MCF 10A (cell line): ENCODE measurements around the gene HOXB6. TPM values are rescaled to one million over a fixed set of nuclear protein-coding genes. Genes with fewer than 3 reads are reported as not detected.

Experiments used
- BruUV-seq: library from RNA; stranded (reverse); fragments of 400-500 nt; replicated peaks from 2 replicates; lab custom pipeline; 2021; lab: Mats Ljungman, UMichigan
- CTCF ChIA-PET: fragments of 300-600 bp; sonication (Branson Sonifier 250); formaldehyde crosslinking; extraction: SDS; loops from one replicate; lab custom pipeline; 2021; ENCODE audit warnings: antibody characterized with exemption, inconsistent platforms; lab: Yijun Ruan, JAX
- POLR2A ChIA-PET: fragments of 300-600, 350-650 bp; sonication (Branson Sonifier 250); formaldehyde crosslinking; extraction: SDS; loops from one replicate; lab custom pipeline; 2020; ENCODE audit warnings: antibody characterized with exemption, inconsistent platforms; lab: Yijun Ruan, JAX
- DNase-seq: peaks from one replicate; pipeline ENCODE4 v3.0.0-alpha.2; 2018; ENCODE audit not compliant: unreplicated experiment
- H3K27ac Mint-ChIP-seq: one replicate; pipeline ENCODE4 v1.8.0; 2022; ENCODE audit warnings: mild to moderate bottlenecking, low read depth, mixed read lengths; ENCODE audit not compliant: unreplicated experiment
- H3K27me3 Mint-ChIP-seq: one replicate; pipeline ENCODE4 v1.8.0; 2022; ENCODE audit warnings: mixed read lengths; ENCODE audit not compliant: insufficient read depth, unreplicated experiment
- H3K36me3 Mint-ChIP-seq: one replicate; pipeline ENCODE4 v1.8.0; 2022; ENCODE audit warnings: mild to moderate bottlenecking, moderate library complexity, mixed read lengths; ENCODE audit not compliant: insufficient read depth, unreplicated experiment
- H3K4me1 Mint-ChIP-seq: one replicate; pipeline ENCODE4 v1.8.0; 2022; ENCODE audit warnings: mixed read lengths; ENCODE audit not compliant: insufficient read depth, unreplicated experiment
- H3K4me3 Mint-ChIP-seq: one replicate; pipeline ENCODE4 v1.8.0; 2022; ENCODE audit warnings: mild to moderate bottlenecking, moderate library complexity, mixed read lengths; ENCODE audit not compliant: unreplicated experiment
- H3K9me3 Mint-ChIP-seq: one replicate; pipeline ENCODE4 v1.8.0; 2022; ENCODE audit warnings: mixed read lengths; ENCODE audit not compliant: unreplicated experiment
- intact Hi-C: fragments of 100-400 bp; cut with micrococcal nuclease; formaldehyde crosslinking; loops from 2 replicates; pipeline ENCODE4 v1.14.1; 2022
- total RNA-seq: library from RNA; stranded (reverse); gene quantifications from 2 replicates; pipeline ENCODE4 v1.2.3, GENCODE V29; 2022
- TF ChIP-seq, protein P1 (sequence below): fragments of 200-600 bp; IDR thresholded peaks from one replicate; pipeline ENCODE4 v1.8.0; 2022; ENCODE audit warnings: antibody characterized with exemption, mild to moderate bottlenecking; ENCODE audit not compliant: unreplicated experiment

Gene HOXB6
- total RNA-seq, 1 experiment from 2014 or later: not detected

DNA sequence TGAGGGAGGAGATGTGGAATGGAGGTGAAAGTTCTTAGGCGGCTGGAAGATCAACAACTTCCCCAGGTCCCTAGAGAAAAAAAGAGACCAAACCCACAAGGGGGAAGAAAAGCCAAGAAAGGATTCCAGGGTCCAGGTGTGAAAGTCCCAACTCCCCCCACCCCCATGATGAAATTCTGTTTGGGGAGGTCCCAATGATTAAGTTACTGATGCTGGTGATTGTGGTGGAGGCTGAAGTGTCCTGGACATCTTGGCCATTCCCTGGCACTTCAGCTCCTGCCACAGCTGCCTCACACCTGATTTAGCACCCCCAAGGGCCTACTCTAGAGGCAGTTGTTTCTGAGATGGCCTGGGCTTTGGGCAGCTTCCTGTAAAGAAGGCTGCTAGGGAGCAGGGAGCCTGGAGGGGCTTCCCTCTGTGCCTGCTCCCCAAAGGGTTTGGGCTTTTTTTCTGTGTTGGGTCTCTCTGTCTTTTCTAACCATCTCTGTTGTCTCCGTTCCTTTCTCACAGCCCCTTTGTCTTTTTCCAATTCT is 39.7 kb downstream of the HOXB6 start:
- TF ChIP-seq, protein P1, sequence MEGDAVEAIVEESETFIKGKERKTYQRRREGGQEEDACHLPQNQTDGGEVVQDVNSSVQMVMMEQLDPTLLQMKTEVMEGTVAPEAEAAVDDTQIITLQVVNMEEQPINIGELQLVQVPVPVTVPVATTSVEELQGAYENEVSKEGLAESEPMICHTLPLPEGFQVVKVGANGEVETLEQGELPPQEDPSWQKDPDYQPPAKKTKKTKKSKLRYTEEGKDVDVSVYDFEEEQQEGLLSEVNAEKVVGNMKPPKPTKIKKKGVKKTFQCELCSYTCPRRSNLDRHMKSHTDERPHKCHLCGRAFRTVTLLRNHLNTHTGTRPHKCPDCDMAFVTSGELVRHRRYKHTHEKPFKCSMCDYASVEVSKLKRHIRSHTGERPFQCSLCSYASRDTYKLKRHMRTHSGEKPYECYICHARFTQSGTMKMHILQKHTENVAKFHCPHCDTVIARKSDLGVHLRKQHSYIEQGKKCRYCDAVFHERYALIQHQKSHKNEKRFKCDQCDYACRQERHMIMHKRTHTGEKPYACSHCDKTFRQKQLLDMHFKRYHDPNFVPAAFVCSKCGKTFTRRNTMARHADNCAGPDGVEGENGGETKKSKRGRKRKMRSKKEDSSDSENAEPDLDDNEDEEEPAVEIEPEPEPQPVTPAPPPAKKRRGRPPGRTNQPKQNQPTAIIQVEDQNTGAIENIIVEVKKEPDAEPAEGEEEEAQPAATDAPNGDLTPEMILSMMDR: no peak
- ChIA-PET CTCF (no interaction called here), POLR2A (no interaction called here)
- H3K27ac Mint-ChIP-seq: no peak overlapping the region
- H3K9me3 Mint-ChIP-seq: no peaks in the 10 kb centered on the region
- H3K4me3 Mint-ChIP-seq: no peak overlapping the region
- no peak for DNase-seq
- no peaks in the 10 kb centered on the region for H3K4me1 Mint-ChIP-seq
- no peaks in the 10 kb centered on the region for H3K36me3 Mint-ChIP-seq
- H3K27me3 Mint-ChIP-seq: no peaks in the 10 kb centered on the region
- intact Hi-C loops: no loop called here
- no TSS peak for BruUV-seq

GRCh38 chr17:48564188-48565021 is 40.4 kb downstream of the HOXB6 start:
- no peak overlapping the region for H3K4me3 Mint-ChIP-seq
- TF ChIP-seq, protein P1: no peak
- no peaks in the 10 kb centered on the region for H3K27me3 Mint-ChIP-seq
- ChIA-PET POLR2A (no interaction called here), CTCF (interaction anchor here (0.7 kb wide), 1 partner anchor 228 kb away, joined by 3 read pairs; no protein-coding TSS in a partner anchor)
- H3K4me1 Mint-ChIP-seq: no peaks in the 10 kb centered on the region
- DNase-seq: no peak
- no peak overlapping the region for H3K27ac Mint-ChIP-seq
- no TSS peak for BruUV-seq
- H3K36me3 Mint-ChIP-seq: no peaks in the 10 kb centered on the region
- no peaks in the 10 kb centered on the region for H3K9me3 Mint-ChIP-seq
- intact Hi-C loops: no loop called here

- Mint-ChIP-seq H3K4me1 (no peaks in the 10 kb centered on the region), H3K4me3 (no peak overlapping the region), H3K27me3 (peaks cover 4% of the 10 kb centered on the region), H3K27ac (no peak overlapping the region), H3K9me3 (no peaks in the 10 kb centered on the region), H3K36me3 (no peaks in the 10 kb centered on the region)
- BruUV-seq: no TSS peak
- ChIA-PET CTCF (interaction anchor here (0.7 kb wide), 1 partner anchor 227 kb away, joined by 3 read pairs; no protein-coding TSS in a partner anchor), POLR2A (no interaction called here)
- TF ChIP-seq, protein P1: no peak
- intact Hi-C loops: no loop called here
- DNase-seq: no peak
Observed at GRCh38 chr17:48563867-48564187, 41.0 kb downstream of the HOXB6 start.

DNA sequence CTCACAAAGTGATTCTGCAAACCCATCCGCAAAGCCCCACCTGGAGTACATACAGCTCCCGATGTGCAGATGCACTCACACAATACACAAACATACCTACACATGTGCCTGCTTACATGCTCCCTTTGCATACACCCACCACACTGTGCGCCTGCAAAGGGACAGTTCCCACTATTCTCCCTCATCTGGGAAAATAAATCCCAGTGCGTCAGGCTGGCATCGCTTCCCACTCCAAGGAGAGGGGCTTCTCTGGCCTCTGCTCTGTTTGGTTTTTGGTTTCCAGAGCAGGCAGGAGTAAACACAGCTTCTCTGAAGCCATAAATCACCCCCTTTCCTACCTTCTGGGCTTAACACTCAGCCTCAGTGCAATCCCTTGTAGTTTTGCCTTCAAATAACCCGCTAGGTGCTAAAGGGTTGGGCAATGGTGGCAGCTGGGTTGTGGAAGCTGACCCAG is 41.4 kb downstream of the HOXB6 start:
- Mint-ChIP-seq H3K36me3 (no peaks in the 10 kb centered on the region), H3K27me3 (peaks cover 9% of the 10 kb centered on the region), H3K9me3 (no peaks in the 10 kb centered on the region), H3K4me3 (no peak overlapping the region), H3K27ac (no peak overlapping the region), H3K4me1 (no peaks in the 10 kb centered on the region)
- no peak for DNase-seq
- intact Hi-C loops: no loop called here
- TF ChIP-seq, protein P1: no peak
- ChIA-PET POLR2A (no interaction called here), CTCF (no interaction called here)
- BruUV-seq: no TSS peak
